ENCODE results near the gene HSPB6.
"Not testable (repeated sequence)": the region's sequence is repeated elsewhere in the genome, so short reads cannot be mapped to it uniquely, and the experiment has no call there.

Gene HSPB6, protein sequence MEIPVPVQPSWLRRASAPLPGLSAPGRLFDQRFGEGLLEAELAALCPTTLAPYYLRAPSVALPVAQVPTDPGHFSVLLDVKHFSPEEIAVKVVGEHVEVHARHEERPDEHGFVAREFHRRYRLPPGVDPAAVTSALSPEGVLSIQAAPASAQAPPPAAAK
- total RNA-seq: 0 to 0.18 (median 0) reads per million in 9 experiments

DNA sequence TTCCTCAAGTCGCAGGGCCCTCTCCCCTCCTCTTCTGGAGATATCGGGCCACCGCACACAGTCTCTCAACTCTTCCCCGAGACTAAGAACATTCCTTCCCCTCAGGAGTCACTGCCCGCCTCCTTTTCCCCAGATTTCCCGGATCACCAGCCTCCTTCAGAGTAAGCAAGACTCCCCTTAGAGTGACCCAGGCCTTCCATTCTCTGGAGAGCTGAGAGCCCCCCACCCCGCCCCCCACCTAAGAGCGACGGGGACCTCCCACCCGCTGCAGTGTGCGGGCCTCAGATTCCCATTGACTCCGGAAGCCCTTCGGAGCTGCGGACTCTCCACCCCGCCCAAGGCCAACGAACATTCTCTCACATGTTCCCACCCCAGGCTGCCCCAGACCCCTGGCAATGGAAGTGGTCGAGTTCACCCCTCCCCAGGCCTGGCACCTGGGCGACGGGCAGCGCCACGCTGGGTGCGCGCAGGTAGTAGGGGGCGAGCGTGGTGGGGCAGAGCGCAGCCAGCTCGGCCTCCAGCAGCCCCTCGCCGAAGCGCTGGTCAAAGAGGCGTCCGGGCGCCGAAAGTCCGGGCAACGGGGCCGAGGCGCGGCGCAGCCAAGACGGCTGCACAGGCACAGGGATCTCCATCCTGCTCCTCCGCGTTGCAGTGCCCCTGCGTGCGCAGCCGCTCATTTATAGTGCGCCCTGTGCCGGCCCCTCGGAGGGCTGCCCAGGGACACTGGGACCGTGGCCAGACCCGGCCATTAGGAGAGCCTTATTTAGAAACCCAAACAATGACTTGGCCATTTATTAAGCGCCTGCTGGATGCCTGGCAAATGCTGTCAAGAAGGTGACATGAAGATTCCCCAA lies at the start of gene HSPB6:
Gene HSPB6, minus strand, starts transcription at position 653 of the 854 bp plus-strand sequence. Its CDS starts 21 bp downstream, at position 632.
- H3K27me3 Mint-ChIP-seq: peaks cover 0 to 7% of the 10 kb centered on the region in 2 donors
- peak within 1 kb of the TSS; percentile 96 to 97 for H3K27ac Mint-ChIP-seq
- H3K4me3 Mint-ChIP-seq: peak within 1 kb of the TSS; percentile 93 to 94
- DNase-seq: no peak
- peaks cover 20% of the 10 kb centered on the region for H3K36me3 Mint-ChIP-seq (ENCODE audit: insufficient read depth)
- ATAC-seq (replicated peaks): no peak
- H3K9me3 Mint-ChIP-seq: no peaks in the 10 kb centered on the region
- H3K4me1 Mint-ChIP-seq (ENCODE audit: low read depth in 2 of 2): peaks cover 27 to 38% of the 10 kb centered on the region in 2 donors

DNA sequence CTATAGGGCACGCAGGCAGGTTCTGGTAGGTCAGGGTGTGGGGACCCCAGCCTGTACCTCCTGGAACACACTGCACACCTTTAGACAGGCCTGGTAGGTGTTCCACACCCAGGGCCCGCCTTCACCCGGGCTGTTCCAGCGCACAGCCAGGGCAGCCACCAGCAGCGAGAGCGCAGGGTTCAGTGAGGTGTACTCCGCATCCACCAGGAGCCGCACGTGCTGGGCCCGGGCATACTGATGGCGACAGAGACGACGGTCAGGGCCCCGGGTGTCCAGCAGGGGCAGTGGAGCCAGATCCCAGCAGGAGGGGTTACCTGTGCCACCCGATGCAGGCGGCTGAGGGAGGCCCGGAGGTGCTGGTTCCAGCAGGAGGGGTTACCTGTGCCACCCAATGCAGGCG lies 49.8 kb upstream of the HSPB6 start:
- H3K4me3 Mint-ChIP-seq: no peak overlapping the region
- ATAC-seq (replicated peaks): no peak
- peaks cover 11 to 20% of the 10 kb centered on the region in 2 donors for H3K27me3 Mint-ChIP-seq
- peaks cover 9 to 14% of the 10 kb centered on the region in 2 donors for H3K4me1 Mint-ChIP-seq (ENCODE audit: low read depth in 2 of 2)
- DNase-seq: no peak
- no peak overlapping the region for H3K27ac Mint-ChIP-seq
- no peaks in the 10 kb centered on the region for H3K9me3 Mint-ChIP-seq
- no peaks in the 10 kb centered on the region for H3K36me3 Mint-ChIP-seq (ENCODE audit: insufficient read depth)

DNA sequence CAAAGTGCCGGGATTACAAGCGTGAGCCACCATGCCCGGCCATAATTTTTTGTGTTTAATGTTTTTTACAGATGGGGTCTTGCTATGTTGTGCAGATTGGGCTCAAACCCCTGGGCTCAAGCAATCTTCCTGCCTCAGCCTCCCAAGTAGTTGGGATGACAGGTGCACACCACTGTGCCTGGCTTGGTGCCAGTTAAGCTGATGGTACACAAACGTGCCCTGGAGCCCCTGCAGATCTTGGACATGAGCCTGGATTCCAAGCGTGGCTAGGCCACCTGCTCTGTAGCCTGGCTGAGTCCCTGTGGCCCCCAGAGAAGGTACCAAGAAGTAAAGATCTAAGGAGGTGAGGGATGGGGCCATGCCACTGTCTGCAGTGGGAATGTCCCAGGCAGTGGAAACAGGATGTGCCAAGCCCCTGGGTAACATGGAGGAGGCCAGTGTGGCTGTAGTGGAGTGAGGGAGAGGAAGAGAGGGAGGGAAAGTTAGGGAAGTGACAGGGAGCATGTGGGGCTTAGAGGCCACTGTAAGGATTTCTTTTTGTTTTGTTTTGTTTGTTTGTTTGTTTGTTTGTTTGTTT lies 48.8 kb upstream of the HSPB6 start:
- ATAC-seq (replicated peaks) (no peak), DNase-seq (no peak)
- H3K27ac Mint-ChIP-seq: no peak overlapping the region
- H3K27me3 Mint-ChIP-seq: peaks cover 1 to 14% of the 10 kb centered on the region in 2 donors
- peaks cover 9 to 14% of the 10 kb centered on the region in 2 donors for H3K4me1 Mint-ChIP-seq (ENCODE audit: low read depth in 2 of 2)
- H3K9me3 Mint-ChIP-seq: no peaks in the 10 kb centered on the region
- H3K36me3 Mint-ChIP-seq (ENCODE audit: insufficient read depth): no peaks in the 10 kb centered on the region
- H3K4me3 Mint-ChIP-seq: no peak overlapping the region

DNA sequence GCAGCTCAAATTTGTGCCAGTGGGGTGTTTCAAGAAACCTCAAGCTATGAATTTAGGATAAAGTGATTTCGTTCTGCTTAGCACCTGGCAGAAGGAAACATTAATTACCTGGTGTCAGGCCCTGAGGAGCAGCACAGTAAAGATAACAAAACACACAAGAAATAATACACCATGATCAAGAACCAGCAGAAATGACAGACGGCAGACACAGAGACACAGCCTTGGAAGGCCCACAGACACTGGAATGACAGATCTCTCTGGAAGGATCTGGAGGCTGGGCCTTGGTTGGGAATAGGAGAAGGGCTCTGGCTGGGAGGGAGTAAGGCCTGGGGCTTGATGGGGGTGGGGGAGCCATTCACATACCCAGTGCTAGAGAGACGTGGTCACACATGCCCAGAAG lies 45.0 kb upstream of the HSPB6 start:
- DNase-seq: no peak
- no peak overlapping the region for H3K27ac Mint-ChIP-seq
- H3K9me3 Mint-ChIP-seq: no peaks in the 10 kb centered on the region
- peaks cover 2% of the 10 kb centered on the region for H3K36me3 Mint-ChIP-seq (ENCODE audit: insufficient read depth)
- no peak for ATAC-seq (replicated peaks)
- peaks cover 14 to 19% of the 10 kb centered on the region in 2 donors for H3K4me1 Mint-ChIP-seq (ENCODE audit: low read depth in 2 of 2)
- peaks cover 12 to 26% of the 10 kb centered on the region in 2 donors for H3K27me3 Mint-ChIP-seq
- no peak overlapping the region for H3K4me3 Mint-ChIP-seq

DNA sequence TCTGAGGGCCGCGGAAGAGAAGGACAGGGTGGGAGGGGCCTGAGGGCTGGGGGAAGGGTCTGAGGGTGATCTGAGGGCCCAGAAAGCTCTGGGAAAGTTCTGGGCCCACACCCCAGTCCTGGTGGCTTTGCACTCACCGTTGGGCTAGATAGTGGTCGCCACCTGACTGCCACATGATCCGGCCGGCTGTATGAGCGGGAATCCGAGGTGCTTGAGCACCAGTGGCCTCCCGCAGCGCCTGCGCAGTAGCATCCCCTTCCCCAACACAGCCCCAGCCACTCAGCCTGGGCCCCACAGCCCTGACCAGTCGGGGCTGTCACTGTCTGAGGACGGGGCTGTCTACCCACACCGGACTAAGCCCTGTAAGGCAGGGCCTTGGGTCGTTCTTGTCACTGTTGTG lies 40.8 kb upstream of the HSPB6 start:
- DNase-seq: no peak
- Mint-ChIP-seq H3K27me3 (peaks cover 29 to 54% of the 10 kb centered on the region in 2 donors), H3K4me1 (ENCODE audit: low read depth in 2 of 2) (peaks cover 6% of the 10 kb centered on the region in 2 donors), H3K4me3 (peak overlapping the region in 1 of 2 donors; percentile 38), H3K27ac (no peak overlapping the region), H3K9me3 (no peaks in the 10 kb centered on the region), H3K36me3 (ENCODE audit: insufficient read depth) (peaks cover 2% of the 10 kb centered on the region)
- no peak for ATAC-seq (replicated peaks)

DNA sequence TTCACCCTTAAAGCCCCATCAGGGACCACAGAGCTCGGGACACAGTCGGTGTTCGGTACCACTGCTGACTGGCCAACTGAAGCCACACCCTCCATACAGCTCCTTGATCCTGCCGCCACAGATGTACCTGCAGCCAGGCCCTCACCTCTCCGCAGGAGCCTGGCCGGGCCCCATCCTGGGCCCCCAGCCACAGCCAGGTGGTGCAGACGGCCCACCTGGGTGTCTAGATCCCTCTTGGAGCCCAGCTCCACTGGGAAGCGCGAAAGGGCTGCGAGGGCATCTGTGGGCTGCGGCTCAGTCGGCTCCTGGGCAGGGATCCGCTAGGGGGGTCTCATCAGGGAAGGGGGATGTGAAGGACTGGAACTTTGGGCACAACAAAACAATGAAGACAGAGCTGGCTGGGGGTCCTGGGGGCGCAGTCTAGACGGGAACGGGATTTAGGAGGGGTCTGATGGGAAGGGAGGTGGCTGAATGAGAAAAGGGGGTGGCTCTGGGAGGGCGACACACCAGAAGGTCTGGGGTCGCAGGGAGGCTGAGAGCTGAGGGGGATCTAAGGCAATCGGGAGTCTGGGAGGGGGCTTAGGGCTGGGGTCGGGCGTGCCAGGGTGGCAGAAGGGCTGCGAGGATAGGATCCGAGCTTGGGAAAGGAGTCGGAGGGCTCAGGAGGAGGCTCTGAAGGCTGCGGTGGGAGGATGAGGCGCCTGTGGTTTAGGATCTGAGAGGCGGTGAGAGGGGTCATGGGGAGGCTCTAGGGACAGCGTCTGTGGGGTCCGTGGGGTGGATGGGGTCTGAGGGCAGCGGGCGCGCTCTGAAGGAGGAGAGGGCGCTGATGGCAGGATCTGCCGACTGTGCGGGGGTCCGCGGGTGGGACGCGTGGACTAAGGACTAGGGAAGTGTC lies 40.1 kb upstream of the HSPB6 start:
- ATAC-seq (replicated peaks) (no peak), DNase-seq (no peak)
- Mint-ChIP-seq H3K27ac (no peak overlapping the region), H3K4me1 (ENCODE audit: low read depth in 2 of 2) (peaks cover 6% of the 10 kb centered on the region in 2 donors), H3K9me3 (no peaks in the 10 kb centered on the region), H3K4me3 (peak overlapping the region in 1 of 2 donors; percentile 38), H3K36me3 (ENCODE audit: insufficient read depth) (peaks cover 2% of the 10 kb centered on the region), H3K27me3 (peaks cover 29 to 62% of the 10 kb centered on the region in 2 donors)

DNA sequence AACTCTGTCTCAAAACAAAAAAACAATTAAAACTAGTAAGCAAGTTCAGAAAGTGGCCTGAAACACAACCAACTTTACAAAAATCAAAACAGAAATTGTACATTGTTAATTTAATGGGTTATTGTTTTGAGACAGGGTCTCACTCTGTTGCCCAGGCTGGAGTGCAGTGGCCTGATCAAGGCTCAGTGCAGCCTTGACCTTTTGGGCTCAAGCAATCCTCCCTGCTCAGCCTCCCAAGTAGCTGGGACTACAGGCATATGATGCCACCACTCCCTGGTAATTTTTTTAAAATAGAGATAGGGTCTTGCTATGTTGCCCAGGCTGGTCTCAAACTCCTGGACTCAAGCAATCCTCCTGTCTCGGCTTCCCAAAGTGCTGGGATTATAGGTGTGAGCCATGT lies 38.7 kb upstream of the HSPB6 start:
- ATAC-seq (replicated peaks); DNase-seq; H3K4me3 Mint-ChIP-seq; H3K9me3 Mint-ChIP-seq; H3K36me3 Mint-ChIP-seq (ENCODE audit: insufficient read depth); H3K27ac Mint-ChIP-seq; H3K4me1 Mint-ChIP-seq (ENCODE audit: low read depth in 2 of 2): not testable (repeated sequence)
- H3K27me3 Mint-ChIP-seq: peaks cover 29 to 67% of the 10 kb centered on the region in 2 donors

DNA sequence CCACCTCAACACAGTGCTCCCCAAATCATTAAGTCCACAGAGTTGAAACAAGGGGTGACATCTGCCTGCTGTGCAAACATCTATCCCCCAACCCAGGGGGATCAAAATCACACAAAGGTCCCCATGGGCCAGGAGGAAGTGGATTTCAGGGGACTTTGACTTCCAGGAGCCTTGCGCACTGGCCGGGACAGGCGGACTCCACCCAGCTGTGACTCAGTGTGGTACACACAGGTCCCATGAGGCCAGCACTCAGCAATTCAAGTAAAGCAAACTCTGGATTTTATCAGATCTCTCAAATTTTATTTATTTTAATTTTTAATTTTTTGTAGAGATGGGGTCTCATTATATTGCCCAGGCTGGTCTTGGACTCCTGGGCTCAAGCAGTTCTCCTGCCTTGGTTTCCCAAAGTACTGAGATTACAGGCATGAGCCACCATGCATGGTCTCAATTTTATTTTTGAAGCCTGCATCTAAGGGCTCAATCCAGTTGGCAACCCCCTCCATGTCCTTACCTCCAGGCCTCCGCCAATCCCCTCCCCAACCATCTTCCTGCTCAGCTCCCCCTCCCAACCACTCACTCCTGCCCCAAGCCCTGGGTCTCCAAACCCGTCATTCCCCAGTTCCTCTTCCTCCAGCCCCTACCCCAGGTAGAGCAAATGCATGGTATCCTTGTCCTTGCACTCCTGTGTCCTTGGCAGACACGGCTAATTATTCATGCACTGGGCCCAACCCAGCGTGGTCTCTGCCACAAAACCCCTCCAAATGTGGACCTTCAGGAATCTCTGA lies 36.7 kb upstream of the HSPB6 start:
- ATAC-seq (replicated peaks): no peak
- Mint-ChIP-seq H3K27ac (no peak overlapping the region), H3K9me3 (no peaks in the 10 kb centered on the region), H3K27me3 (peaks cover 29 to 59% of the 10 kb centered on the region in 2 donors), H3K4me1 (ENCODE audit: low read depth in 2 of 2) (peaks cover 6% of the 10 kb centered on the region in 2 donors), H3K4me3 (no peak overlapping the region), H3K36me3 (ENCODE audit: insufficient read depth) (peaks cover 2% of the 10 kb centered on the region)
- no peak for DNase-seq

DNA sequence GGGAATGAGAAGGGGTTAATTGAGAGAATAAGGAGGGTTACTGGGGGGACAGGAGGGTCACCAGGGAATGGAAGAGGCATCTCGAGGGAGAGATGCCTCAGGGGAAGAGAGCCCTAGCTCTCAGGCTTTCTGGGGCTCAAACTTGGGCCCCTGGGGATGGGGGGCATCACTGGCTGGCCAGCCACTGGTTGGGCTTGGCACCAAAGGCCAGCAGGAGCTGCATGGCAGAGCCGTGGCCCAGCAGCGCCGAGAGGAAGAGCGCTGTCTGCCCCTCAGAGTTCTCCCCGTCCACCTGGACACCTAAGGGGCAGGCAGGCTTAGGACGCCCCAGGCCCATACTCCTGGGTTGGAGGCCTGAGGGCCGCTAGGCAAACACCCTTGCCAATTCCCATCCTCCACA lies 36.1 kb upstream of the HSPB6 start:
- no peak overlapping the region for H3K27ac Mint-ChIP-seq
- H3K4me1 Mint-ChIP-seq (ENCODE audit: low read depth in 2 of 2): peaks cover 6% of the 10 kb centered on the region in 2 donors
- DNase-seq (no peak), ATAC-seq (replicated peaks) (no peak)
- H3K27me3 Mint-ChIP-seq: peaks cover 24 to 52% of the 10 kb centered on the region in 2 donors
- no peaks in the 10 kb centered on the region for H3K9me3 Mint-ChIP-seq
- no peak overlapping the region for H3K4me3 Mint-ChIP-seq
- peaks cover 2% of the 10 kb centered on the region for H3K36me3 Mint-ChIP-seq (ENCODE audit: insufficient read depth)

DNA sequence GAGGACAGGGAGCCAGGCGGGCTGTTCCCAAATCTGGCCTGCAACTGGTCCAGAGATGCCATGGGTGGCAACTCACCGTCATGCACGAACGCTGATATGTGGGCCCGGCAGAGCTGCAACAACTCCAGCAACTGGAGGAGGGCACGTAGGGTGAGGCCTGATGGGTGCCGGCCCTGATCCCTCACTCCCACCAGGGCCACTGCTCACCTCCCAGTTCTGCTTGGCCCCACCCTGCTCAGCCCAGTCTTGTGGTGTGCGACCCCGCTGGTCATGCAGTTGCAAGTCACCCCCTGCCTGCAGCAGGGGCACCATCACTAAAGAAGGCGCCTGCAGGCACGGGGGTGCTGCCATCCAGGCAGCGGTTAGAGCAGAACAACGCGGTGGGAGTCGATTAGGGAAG lies 35.5 kb upstream of the HSPB6 start:
- no peak for ATAC-seq (replicated peaks)
- Mint-ChIP-seq H3K9me3 (no peaks in the 10 kb centered on the region), H3K36me3 (ENCODE audit: insufficient read depth) (peaks cover 2% of the 10 kb centered on the region), H3K4me3 (no peak overlapping the region), H3K27me3 (peaks cover 21 to 46% of the 10 kb centered on the region in 2 donors), H3K4me1 (ENCODE audit: low read depth in 2 of 2) (peaks cover 6% of the 10 kb centered on the region in 2 donors), H3K27ac (no peak overlapping the region)
- no peak for DNase-seq

DNA sequence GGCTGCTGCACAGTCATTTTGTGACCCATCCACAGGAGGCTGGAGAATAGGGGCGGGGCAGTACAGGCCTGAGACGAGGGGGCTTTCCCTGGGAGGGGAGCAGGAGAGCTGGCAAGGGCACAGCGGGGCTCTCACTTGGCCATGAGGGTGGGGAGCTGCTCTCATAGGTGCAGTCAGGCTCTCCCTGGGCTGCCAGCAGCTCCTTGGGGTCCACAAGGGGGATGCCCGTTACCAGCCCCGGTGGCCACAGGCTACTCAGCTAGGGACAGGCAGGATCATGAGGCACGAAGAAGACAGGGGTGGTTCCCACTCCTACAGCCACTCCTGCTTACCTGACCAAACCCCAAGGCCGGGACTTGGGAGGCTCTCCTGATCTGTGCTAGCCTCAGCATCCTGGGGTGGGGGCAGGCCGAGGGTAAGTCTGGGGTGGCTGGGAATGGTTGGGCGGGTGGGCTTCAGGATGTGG lies 35.0 kb upstream of the HSPB6 start:
- Mint-ChIP-seq H3K4me3 (no peak overlapping the region), H3K27me3 (peaks cover 16 to 42% of the 10 kb centered on the region in 2 donors), H3K36me3 (ENCODE audit: insufficient read depth) (no peaks in the 10 kb centered on the region), H3K9me3 (no peaks in the 10 kb centered on the region), H3K27ac (no peak overlapping the region), H3K4me1 (ENCODE audit: low read depth in 2 of 2) (peaks cover 1 to 2% of the 10 kb centered on the region in 2 donors)
- no peak for DNase-seq
- ATAC-seq (replicated peaks): no peak

DNA sequence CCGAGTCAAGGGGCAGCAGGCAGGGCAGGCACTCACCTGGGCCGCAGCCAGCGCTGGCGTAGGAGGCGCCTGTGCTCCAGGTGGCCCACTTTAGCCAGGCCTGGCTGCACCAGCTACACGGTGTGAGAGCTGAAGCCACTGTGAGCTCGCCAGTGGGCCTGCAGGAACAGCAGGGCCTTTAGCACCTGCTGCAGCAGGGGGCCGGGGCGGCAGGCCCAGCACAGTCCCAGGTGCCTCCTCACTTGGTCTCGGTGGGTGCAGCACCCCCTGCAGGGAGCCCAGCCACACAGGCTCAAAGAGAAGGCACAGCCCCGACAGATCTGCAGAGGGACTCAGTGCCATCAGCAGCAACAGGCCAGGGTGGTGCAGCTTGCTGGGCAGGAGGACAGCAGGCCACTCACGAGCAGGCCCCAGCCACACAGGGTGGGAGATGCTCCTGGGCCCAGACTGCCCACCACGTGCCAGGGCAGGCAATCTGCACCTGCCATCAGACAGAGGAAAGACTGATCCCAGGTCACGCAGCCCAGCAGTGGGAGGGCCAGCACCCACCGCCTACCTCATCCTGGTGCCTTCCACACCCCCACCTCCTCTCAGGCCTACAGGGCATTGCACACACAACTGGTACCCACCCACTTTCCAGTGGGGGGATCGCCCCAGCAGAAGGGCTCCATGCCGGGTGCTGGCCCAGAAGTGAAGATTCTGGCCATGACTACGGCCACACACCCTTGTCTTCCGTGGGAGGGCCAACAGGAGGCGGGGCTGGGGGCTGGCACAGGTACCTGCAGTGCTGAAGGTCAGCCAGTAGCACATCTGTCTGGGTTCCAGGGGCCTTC lies 34.4 kb upstream of the HSPB6 start:
- Mint-ChIP-seq H3K27me3 (peaks cover 10 to 35% of the 10 kb centered on the region in 2 donors), H3K36me3 (ENCODE audit: insufficient read depth) (no peaks in the 10 kb centered on the region), H3K27ac (no peak overlapping the region), H3K4me3 (no peak overlapping the region), H3K4me1 (ENCODE audit: low read depth in 2 of 2) (no peaks in the 10 kb centered on the region), H3K9me3 (no peaks in the 10 kb centered on the region)
- ATAC-seq (replicated peaks) (no peak), DNase-seq (no peak)
